NCI-H748 (cell line): ENCODE data around the gene MZT1.
A peak's percentile ranks its signal among the peaks of the same experiment; 100 is the strongest.

Experiments used
- DNase-seq: peaks from one replicate; lab custom pipeline; 2025; ENCODE audit not compliant: unreplicated experiment; lab: John Stamatoyannopoulos, UW

The MZT1 gene

DNA sequence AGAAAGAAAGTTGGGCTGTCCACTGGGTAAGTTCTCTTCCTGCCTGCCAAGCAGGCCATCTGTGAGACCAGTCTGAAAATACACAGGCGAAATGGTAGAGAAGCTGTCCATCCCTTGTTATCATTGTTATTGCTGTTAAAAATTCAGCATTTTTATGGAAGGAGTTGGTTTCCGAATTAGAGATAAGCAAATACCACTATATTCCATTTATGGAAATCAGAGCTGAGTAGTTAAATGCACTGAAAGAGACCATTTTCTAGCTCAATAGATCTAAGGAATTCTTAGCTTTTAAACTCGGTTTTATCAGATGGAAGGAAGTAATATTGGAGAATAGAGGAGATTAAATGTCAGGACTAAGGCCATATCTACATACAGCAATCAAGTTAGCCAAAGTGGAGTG lies 40.7 kb downstream of the MZT1 start:
- DNase-seq: no peak

DNA sequence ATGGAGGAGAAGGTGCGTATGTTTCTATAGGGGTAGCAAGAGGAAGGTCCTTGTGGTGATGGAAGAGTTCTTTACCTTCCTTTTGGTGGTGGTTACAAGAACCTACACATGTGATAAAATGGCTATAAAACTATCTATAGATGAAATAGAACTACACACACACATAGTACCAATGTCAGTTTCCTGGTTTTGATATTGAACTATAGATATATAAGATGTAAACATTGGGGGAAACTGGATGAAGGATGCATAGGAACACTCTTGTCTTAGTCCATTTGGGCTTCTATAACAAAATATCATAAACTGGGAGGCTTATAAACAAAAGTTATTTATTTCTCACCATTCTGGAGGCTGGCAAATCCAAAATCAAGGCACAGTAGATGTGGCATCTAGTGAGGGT lies 47.1 kb downstream of the MZT1 start:
- no peak for DNase-seq

DNA sequence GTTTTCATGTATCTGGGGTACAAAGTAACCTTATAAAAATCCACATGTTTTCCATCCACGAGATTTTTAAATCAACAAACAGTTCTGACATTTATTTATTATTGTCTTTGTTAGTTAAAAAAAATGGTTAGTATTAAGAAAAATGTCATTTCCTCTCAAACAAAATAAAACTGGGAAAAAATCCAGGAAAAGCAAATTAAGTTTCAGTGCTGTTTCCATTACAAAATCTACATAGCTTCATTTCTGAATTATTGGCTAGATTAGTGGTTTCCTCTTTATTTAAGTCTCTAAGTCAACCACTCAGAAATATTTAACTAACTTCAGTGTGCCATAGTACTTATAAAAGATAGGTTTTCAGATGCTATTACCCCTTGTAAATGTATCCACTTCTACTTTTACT lies 49.1 kb downstream of the MZT1 start:
- no peak for DNase-seq

DNA sequence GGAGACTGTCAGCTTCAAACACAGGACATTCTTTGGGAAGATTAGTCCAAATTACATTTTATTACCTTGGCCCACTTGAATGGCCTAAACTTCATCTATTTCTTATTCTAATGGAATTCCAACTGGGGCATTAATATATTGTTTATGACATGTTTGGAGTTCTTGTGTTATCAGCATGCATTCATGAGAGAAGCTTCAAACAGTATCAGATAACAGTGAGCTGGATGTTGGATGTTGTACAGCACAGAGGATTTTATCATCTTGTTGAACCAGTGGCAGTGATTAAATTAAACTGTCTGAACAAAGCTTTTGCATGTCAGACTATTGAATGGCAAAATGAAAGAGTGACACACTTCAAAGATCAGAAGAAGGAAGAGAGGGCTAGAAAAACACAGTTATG lies 50.0 kb downstream of the MZT1 start:
- DNase-seq: peak; percentile 83

DNA sequence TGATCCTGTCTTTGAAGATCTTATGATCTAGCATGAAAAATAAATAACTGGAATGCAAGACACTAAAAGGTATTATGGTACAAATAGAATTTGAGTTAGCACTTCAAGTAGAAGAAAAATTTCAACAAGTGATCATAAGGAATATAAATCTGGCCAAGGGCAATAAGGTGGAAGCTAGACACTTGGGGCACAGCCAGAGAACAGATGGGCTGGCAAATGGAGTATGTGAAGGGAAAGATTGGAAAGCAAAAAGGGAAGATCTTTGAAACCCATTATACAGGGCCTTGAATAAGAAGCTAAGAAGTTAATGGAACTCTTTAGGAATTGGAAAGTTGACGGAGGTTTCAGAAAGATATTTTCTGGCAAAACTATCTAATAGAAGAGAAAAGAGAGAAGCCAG lies 61.0 kb downstream of the MZT1 start:
- no peak for DNase-seq

DNA sequence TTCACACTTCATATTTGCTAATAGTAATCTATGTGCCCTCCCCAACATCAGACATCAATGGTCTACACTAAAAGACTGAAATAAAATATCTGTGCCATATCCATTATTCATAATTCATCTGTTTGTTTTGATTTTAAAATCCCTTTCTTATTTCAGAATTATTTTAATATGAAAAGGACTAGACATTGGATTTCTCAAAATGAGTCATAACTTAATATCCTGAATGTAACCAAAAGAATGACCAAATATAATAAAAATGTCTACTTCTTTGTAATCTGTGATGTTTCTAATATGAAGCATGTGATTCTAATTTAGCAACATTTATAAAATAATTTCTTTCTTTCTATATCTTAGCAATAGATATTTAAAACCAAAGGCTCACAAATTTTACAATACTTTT lies 64.9 kb downstream of the MZT1 start:
- DNase-seq: no peak
